Measurements from ENCODE around the gene UFM1. TPM values are rescaled to one million over a fixed set of nuclear protein-coding genes. Genes with fewer than 3 reads are reported as not detected.
"Not testable (repeated sequence)": the region's sequence is repeated elsewhere in the genome, so short reads cannot be mapped to it uniquely, and the experiment has no call there.

Gene UFM1
- total and polyA plus RNA-seq, 9 donors: 40.5 to 73.4 (median 46.2) TPM

GRCh38 chr13:38365661-38366060, 16.0 kb downstream of the UFM1 start:
- Histone ChIP-seq H3K27me3 (no peaks in the 10 kb centered on the region), H3K4me3 (no peak overlapping the region), H3K36me3 (no peaks in the 10 kb centered on the region), H3K4me1 (ENCODE audit: insufficient read depth) (no peaks in the 10 kb centered on the region), H3K9me3 (no peaks in the 10 kb centered on the region), H3K27ac (no peak overlapping the region)
- TF ChIP-seq, protein P1, sequence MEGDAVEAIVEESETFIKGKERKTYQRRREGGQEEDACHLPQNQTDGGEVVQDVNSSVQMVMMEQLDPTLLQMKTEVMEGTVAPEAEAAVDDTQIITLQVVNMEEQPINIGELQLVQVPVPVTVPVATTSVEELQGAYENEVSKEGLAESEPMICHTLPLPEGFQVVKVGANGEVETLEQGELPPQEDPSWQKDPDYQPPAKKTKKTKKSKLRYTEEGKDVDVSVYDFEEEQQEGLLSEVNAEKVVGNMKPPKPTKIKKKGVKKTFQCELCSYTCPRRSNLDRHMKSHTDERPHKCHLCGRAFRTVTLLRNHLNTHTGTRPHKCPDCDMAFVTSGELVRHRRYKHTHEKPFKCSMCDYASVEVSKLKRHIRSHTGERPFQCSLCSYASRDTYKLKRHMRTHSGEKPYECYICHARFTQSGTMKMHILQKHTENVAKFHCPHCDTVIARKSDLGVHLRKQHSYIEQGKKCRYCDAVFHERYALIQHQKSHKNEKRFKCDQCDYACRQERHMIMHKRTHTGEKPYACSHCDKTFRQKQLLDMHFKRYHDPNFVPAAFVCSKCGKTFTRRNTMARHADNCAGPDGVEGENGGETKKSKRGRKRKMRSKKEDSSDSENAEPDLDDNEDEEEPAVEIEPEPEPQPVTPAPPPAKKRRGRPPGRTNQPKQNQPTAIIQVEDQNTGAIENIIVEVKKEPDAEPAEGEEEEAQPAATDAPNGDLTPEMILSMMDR (IDR thresholded peaks at IDR 0.05): no peak
- no peak for TF ChIP-seq POLR2A (IDR thresholded peaks at IDR 0.05)
- TF ChIP-seq EP300 (IDR thresholded peaks at IDR 0.05): no peak
- intact Hi-C loops (cut with DNase I): no loop called here
- no peak for DNase-seq
- WGBS, 3 donors: 72 to 85% (median 80%) methylated on average over 3 of the region's 3 CpGs

GRCh38 chr13:38366954-38367645, 17.4 kb downstream of the UFM1 start:
- Histone ChIP-seq H3K27me3 (no peaks in the 10 kb centered on the region), H3K4me3 (no peak overlapping the region), H3K27ac (no peak overlapping the region), H3K4me1 (ENCODE audit: insufficient read depth) (no peaks in the 10 kb centered on the region), H3K9me3 (no peaks in the 10 kb centered on the region), H3K36me3 (no peaks in the 10 kb centered on the region)
- TF ChIP-seq EP300 (IDR thresholded peaks at IDR 0.05) (no peak), POLR2A (IDR thresholded peaks at IDR 0.05) (no peak)
- TF ChIP-seq, protein P1 (IDR thresholded peaks at IDR 0.05): no peak
- DNase-seq: no peak
- intact Hi-C loops (cut with DNase I): no loop called here
- WGBS, 3 donors: 60 to 61% (median 61%) methylated on average over 3 of the region's 3 CpGs

- no peaks in the 10 kb centered on the region for H3K9me3 ChIP-seq
- H3K27ac ChIP-seq: no peak overlapping the region
- H3K4me1 ChIP-seq (ENCODE audit: insufficient read depth): peaks cover 1% of the 10 kb centered on the region
- DNase-seq: no peak
- TF ChIP-seq POLR2A (IDR thresholded peaks at IDR 0.05) (no peak), EP300 (IDR thresholded peaks at IDR 0.05) (no peak)
- TF ChIP-seq, protein P1 (IDR thresholded peaks at IDR 0.05): no peak
- H3K27me3 ChIP-seq: no peaks in the 10 kb centered on the region
- 79 to 88% (median 81%) methylated on average over 1 of the region's 1 CpG for WGBS, 3 donors
- no peak overlapping the region for H3K4me3 ChIP-seq
- intact Hi-C loops (cut with DNase I): no loop called here
- H3K36me3 ChIP-seq: no peaks in the 10 kb centered on the region
Measured at GRCh38 chr13:38369058-38369457, 19.4 kb downstream of the UFM1 start.

DNA sequence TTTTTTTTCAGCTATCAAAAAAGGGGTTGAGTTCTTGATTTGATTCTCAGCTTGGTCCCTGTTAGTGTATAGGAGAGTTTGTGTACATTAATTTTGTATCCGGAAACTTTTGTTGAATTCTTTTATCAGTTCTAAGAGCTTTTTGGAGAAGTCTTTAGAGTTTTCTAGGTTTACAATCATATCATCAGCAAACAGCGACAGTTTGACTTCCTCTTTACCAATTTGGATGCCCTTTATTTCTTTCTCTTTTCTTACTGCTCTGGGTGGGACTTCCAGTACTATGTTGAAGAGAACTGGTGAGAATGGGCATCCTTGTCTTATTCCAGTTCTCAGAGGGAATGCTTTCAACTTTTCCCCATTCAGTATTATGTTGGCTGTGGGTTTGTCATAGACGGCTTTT, 20.4 kb downstream of the UFM1 start:
- WGBS, 3 donors: 96 to 97% (median 97%) methylated on average over 3 of the region's 3 CpGs
- H3K27ac ChIP-seq; H3K36me3 ChIP-seq; H3K9me3 ChIP-seq; DNase-seq; intact Hi-C loops (cut with DNase I); H3K27me3 ChIP-seq; H3K4me1 ChIP-seq (ENCODE audit: insufficient read depth); H3K4me3 ChIP-seq: not testable (repeated sequence)

DNA sequence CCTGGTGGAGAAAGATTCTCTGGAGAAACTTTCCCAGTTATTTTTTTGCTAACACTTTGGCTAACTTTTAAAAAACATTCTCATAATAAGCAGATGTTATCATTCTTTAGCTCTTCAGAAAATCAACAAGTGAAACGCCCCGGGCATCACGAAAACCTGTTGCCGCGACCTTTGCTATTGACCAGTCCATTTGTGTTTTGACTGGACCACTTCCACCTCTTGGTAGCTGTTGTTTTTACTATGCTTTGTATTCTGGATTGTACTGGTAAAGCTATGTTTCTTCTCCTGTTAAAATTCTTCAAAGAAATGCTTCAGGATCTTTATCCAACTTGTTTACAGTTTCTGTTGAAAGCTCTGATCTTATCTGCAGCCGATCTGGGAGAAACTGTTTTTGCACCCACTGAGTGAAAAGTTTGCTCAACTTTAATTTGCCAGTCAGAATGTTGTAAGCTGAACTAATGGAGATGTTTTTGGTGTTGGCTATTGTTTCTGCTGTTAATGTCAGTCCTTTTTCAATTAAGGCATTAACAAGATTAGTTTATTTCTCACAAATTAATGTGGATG, 23.3 kb downstream of the UFM1 start:
- H3K36me3 ChIP-seq: no peaks in the 10 kb centered on the region
- 3 to 23% (median 7%) methylated on average over 6 of the region's 6 CpGs for WGBS, 3 donors
- no peaks in the 10 kb centered on the region for H3K9me3 ChIP-seq
- no peak overlapping the region for H3K4me3 ChIP-seq
- peaks cover 1% of the 10 kb centered on the region for H3K4me1 ChIP-seq (ENCODE audit: insufficient read depth)
- intact Hi-C loops (cut with DNase I): no loop called here
- no peak overlapping the region for H3K27ac ChIP-seq
- no peak for DNase-seq
- H3K27me3 ChIP-seq: no peaks in the 10 kb centered on the region
- TF ChIP-seq POLR2A (IDR thresholded peaks at IDR 0.05): no peak
- TF ChIP-seq, protein P1 (IDR thresholded peaks at IDR 0.05): no peak
- no peak for TF ChIP-seq EP300 (IDR thresholded peaks at IDR 0.05)

Measured in ovary (tissue), 9 donors.